ENCODE measurements around the gene JUND. TPM values are rescaled to one million over a fixed set of nuclear protein-coding genes. Genes with fewer than 3 reads are reported as not detected.

The JUND gene
- total RNA-seq, 1 donor from 2014 or later = 225 TPM

DNA sequence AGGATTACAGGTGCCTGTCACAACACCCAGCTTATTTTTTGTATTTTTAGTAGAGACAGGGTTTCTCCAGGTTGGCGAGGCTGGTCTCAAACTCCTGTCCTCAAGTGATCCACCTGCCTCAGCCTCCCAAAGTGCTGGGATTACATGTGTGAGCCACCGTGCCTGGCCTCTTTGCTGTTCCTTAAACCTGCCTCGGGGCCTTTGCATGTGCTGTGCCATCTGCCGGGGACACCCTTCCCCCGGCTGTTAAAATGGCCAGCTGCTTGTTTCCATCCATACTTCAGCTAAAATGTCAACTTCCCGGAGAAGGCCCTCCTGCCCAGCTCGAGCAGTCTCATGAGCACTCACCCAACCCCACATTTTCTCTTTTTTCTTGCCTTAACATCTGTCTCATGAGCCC is 36.1 kb downstream of the JUND start:
- CTCF ChIA-PET = no interaction called here

DNA sequence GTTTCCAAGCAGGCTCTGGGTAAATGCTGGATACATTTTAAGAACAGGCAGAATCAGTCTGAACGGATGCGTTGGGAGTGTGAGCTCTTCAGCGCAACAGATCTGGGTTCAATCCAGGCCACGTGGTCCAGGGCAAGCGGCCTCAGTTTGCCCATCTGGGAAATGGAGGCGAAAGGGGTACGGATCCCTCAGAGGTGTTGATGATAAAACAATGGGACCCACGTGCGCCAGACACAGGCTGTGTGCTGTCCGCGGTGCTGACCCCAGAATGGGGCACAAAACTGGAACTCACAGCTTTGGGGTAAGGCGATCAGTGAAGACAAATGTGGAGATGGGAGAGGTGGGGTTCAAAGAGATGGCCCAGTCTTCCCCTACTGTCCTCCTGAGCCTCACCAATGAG is 42.1 kb downstream of the JUND start:
- CTCF ChIA-PET = no interaction called here
- no peaks in the 10 kb centered on the region for H3K36me3 Mint-ChIP-seq (ENCODE audit: low read depth)
- TF ChIP-seq, protein P1, sequence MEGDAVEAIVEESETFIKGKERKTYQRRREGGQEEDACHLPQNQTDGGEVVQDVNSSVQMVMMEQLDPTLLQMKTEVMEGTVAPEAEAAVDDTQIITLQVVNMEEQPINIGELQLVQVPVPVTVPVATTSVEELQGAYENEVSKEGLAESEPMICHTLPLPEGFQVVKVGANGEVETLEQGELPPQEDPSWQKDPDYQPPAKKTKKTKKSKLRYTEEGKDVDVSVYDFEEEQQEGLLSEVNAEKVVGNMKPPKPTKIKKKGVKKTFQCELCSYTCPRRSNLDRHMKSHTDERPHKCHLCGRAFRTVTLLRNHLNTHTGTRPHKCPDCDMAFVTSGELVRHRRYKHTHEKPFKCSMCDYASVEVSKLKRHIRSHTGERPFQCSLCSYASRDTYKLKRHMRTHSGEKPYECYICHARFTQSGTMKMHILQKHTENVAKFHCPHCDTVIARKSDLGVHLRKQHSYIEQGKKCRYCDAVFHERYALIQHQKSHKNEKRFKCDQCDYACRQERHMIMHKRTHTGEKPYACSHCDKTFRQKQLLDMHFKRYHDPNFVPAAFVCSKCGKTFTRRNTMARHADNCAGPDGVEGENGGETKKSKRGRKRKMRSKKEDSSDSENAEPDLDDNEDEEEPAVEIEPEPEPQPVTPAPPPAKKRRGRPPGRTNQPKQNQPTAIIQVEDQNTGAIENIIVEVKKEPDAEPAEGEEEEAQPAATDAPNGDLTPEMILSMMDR (IDR thresholded peaks at IDR 0.05) = no peak

More for the DNA sequence above, 36.1 kb downstream of the JUND start:
- intact Hi-C loops (cut with micrococcal nuclease) = no loop called here
- no peaks in the 10 kb centered on the region for H3K4me1 Mint-ChIP-seq
- TF ChIP-seq, protein P1 (IDR thresholded peaks at IDR 0.05) = no peak
- POLR2A ChIA-PET = interaction anchor here (1.2 kb wide), 1 partner anchor 89 kb away, joined by 8 read pairs; no protein-coding TSS in a partner anchor
- H3K9me3 Mint-ChIP-seq = no peaks in the 10 kb centered on the region
- peaks cover 9% of the 10 kb centered on the region for H3K27me3 Mint-ChIP-seq
- no peaks in the 10 kb centered on the region for H3K36me3 Mint-ChIP-seq (ENCODE audit: low read depth)
- DNase-seq (no peak), ATAC-seq (ENCODE audit: low read depth) (no peak)
- H3K4me3 Mint-ChIP-seq = no peak overlapping the region
- no peak overlapping the region for H3K27ac Mint-ChIP-seq

DNA sequence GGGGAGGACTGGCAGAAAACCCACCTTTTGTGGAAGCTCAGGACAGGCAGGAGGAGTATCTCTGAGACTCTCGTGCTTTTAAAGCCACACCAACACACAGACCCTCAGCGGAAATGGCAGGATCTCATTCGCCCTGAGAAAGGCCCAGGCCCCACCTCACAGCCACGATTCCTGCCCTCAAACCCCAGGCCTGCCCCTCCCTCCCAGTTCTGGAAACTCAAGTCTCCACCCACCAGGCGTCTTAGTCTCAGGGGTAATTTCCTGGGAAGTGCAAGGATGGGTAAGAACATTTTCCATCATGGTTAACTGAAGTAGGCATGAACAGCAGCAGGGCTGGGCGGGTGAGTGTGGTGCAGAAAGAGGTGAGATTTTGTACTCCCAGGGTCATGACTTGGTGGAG is 47.2 kb downstream of the JUND start:
- H3K27me3 Mint-ChIP-seq = peaks cover 55% of the 10 kb centered on the region
- ChIA-PET CTCF (interaction anchor here (1.9 kb wide), 1 partner anchor 18 kb away, joined by 8 read pairs; no protein-coding TSS in a partner anchor), POLR2A (interaction anchor here (1.6 kb wide), 1 partner anchor 41 kb away, joined by 5 read pairs; the partner anchor contains the start of gene MPV17L2)
- H3K36me3 Mint-ChIP-seq (ENCODE audit: low read depth) = no peaks in the 10 kb centered on the region
- no peak for ATAC-seq (ENCODE audit: low read depth)
- peaks cover 5% of the 10 kb centered on the region for H3K9me3 Mint-ChIP-seq
- peaks cover 17% of the 10 kb centered on the region for H3K4me1 Mint-ChIP-seq
- TF ChIP-seq, protein P1 (IDR thresholded peaks at IDR 0.05) = no peak
- DNase-seq = no peak
- intact Hi-C loops (cut with micrococcal nuclease) = no loop called here
- no peak overlapping the region for H3K4me3 Mint-ChIP-seq
- no peak overlapping the region for H3K27ac Mint-ChIP-seq

More for the DNA sequence above, 42.1 kb downstream of the JUND start:
- Mint-ChIP-seq H3K27me3 (peaks cover 35% of the 10 kb centered on the region), H3K4me1 (no peaks in the 10 kb centered on the region), H3K4me3 (no peak overlapping the region), H3K9me3 (no peaks in the 10 kb centered on the region), H3K27ac (no peak overlapping the region)
- intact Hi-C loops (cut with micrococcal nuclease) = no loop called here
- ATAC-seq (ENCODE audit: low read depth) = no peak
- POLR2A ChIA-PET = no interaction called here
- no peak for DNase-seq

DNA sequence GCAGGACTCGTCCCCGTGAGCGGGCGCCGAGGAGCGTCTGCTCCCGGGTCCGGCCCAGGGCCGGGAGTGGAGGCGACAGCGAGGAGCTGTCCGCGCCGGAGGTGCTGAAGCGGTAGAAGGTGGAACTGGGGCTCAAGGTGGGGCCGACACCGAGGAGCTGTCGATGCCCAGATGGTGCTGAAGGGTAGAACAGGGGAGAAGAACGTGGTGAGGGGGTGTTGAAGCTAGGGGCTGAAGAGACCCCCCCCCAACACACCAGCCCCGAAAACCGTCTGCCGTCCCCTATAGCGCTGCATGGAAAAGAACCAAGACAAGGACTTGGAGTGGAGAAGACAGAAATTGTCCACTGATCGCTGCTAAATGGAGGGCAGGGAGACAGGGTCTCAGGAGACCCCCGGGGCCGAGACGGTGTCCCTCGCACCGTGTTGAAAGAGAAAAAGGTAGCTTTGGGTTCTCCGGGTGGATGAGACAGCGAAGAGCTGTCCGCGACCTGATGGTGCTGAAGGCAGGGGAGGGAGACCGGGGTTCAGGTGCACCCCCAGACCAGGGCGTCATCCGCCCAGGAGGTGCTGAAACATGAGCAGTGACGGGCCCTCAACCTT is 48.1 kb downstream of the JUND start:
- intact Hi-C loops (cut with micrococcal nuclease) = no loop called here
- H3K27me3 Mint-ChIP-seq = peaks cover 52% of the 10 kb centered on the region
- H3K9me3 Mint-ChIP-seq = peaks cover 5% of the 10 kb centered on the region
- CTCF ChIA-PET = interaction anchor here (1.9 kb wide), 1 partner anchor 19 kb away, joined by 8 read pairs; no protein-coding TSS in a partner anchor
- POLR2A ChIA-PET = interaction anchor here (0.6 to 1.6 kb wide), 5 partner anchors 40 to 209 kb away, joined by 3 to 14 read pairs (median 5); partner anchors contain the start of gene MPV17L2
- H3K4me1 Mint-ChIP-seq = peaks cover 17% of the 10 kb centered on the region
- peak; percentile 85 for ATAC-seq (ENCODE audit: low read depth)
- no peak overlapping the region for H3K4me3 Mint-ChIP-seq
- TF ChIP-seq, protein P1 (IDR thresholded peaks at IDR 0.05) = no peak
- no peaks in the 10 kb centered on the region for H3K36me3 Mint-ChIP-seq (ENCODE audit: low read depth)
- DNase-seq = peak; percentile 53
- H3K27ac Mint-ChIP-seq = peak overlapping the region; percentile 50

DNA sequence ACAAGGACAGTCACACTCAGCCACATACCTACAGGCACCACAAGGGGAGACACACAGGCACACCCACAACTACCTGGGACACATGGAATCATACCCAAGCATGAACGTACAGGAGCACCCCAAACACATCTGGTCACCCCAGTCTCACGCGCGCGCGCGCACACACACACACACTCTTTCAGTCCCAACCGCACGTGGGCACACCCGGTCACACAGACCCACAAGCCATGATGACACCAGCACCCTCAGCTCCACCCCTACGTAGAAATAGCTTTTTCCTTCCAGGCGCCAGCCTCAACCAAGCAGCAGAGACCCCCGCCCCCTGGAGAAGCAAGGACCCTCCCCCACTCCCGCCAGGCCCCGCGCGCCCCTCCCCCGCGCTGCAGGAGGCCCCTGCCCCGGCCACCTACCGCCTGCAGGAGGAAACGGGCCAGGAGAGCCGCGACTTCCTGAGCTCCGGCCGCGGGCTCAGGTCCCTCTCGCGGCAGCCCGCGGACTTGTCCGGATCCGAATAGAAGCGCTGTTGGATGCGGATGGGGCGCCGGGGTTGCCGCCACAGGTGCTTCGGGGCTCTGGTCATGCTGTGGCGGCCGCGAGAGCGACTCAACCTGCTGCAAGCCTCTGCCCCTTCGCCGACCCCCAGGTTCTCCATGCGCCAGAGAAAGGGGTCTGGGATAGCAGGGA is 48.7 kb downstream of the JUND start:
- TF ChIP-seq, protein P1 (IDR thresholded peaks at IDR 0.05) = no peak
- ChIA-PET POLR2A (interaction anchor here (0.6 to 1.6 kb wide), 4 partner anchors 40 to 208 kb away, joined by 3 to 14 read pairs (median 6); partner anchors contain the start of gene MPV17L2), CTCF (interaction anchor here (1.9 kb wide), 1 partner anchor 19 kb away, joined by 8 read pairs; no protein-coding TSS in a partner anchor)
- Mint-ChIP-seq H3K4me3 (peak overlapping the region; percentile 28), H3K27ac (no peak overlapping the region), H3K36me3 (ENCODE audit: low read depth) (no peaks in the 10 kb centered on the region), H3K4me1 (peaks cover 21% of the 10 kb centered on the region), H3K27me3 (peaks cover 57% of the 10 kb centered on the region), H3K9me3 (peaks cover 5% of the 10 kb centered on the region)
- intact Hi-C loops (cut with micrococcal nuclease) = no loop called here
- ATAC-seq (ENCODE audit: low read depth) (no peak), DNase-seq (no peak)

Data from activated B cell treated with CpG ODN at 0.5 μM for 24 hours (primary cell).